GM12892 (cell line): ENCODE measurements around the gene DES.
A peak's percentile ranks its signal among the peaks of the same experiment; 100 is the strongest.

Experiments
- DNase-seq: peaks from one replicate; pipeline ENCODE4 v3.0.0; 2011; ENCODE audit not compliant: insufficient read length
- FAIRE-seq: peaks from 2 replicates; lab custom pipeline; 2011; peaks lifted over from hg19 to GRCh38; lab: Jason Lieb, UNC
- POLR2A ChIP-seq: IDR thresholded peaks from 2 replicates; pipeline ENCODE4 v1.6.1; 2011; ENCODE audit warnings: low read depth, low read length, control low read depth
- POLR2AphosphoS5 ChIP-seq: IDR thresholded peaks from 2 replicates; pipeline ENCODE4 v1.6.1; 2011; ENCODE audit warnings: low read depth, low read length, control low read depth
- TAF1 ChIP-seq: IDR thresholded peaks from 2 replicates; pipeline ENCODE4 v1.6.1; 2011; ENCODE audit warnings: low read depth, mild to moderate bottlenecking, control low read depth, low read length, borderline replicate concordance

The DES gene

DNA sequence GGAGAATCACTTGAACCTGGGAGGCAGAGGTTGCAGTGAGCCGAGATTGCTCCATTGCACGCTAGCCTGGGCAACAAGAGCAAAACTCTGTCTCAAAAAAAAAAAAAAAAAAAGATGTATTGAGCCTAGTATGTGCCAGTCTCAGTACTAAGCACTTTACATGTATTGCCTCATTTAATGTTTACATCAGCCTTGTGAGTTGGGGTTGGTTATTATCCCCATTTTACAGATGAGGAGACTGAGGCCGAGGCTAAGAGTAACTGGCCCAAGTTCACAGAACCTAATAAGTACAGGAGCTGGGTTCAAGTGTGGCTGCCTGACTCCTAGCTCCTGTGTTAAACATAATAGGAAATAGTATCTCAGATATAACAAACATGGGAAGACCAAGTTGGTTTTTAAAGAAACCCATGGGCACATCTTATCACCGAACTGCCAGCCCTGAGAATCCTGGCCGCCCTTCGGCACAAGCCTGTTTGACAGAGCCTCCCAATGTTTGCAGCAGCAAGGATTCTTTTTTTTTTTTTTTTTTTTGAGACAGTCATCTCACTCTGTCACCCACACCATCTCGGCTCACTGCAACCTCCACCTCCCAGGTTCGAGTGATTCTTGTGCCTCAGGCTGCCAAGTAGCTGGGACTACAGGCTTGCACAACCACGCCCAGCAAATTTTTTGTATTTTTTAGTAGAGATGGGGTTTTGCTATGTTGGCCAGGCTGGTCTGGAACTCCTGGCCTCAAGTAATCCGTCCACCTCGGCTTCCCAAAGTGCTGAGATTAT lies 56.3 kb downstream of the DES start:
- no peak for DNase-seq
- no peak for TF ChIP-seq POLR2AphosphoS5
- TF ChIP-seq TAF1: no peak
- TF ChIP-seq POLR2A: no peak
- no peak for FAIRE-seq

DNA sequence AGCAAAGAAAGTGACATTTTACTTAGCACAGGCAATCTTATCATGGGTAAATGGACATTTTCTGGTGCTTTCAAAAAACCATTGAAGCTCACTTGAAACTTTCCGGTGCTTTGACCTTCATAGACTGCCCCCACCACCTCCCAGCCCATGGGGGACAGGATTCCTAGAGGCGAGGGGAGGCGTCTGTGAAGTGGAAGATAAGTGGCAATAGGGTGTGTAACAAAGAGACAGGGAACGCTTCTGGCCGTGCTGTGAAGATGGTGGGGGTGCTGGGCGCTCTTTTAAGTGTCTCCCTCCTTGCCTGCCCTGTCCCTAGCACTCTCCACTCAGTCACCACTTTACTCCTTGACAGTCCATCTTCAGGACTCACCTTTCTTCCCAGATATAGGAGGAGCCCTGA lies 57.1 kb downstream of the DES start:
- no peak for FAIRE-seq
- DNase-seq: no peak
- no peak for TF ChIP-seq POLR2A
- no peak for TF ChIP-seq TAF1
- TF ChIP-seq POLR2AphosphoS5: no peak

DNA sequence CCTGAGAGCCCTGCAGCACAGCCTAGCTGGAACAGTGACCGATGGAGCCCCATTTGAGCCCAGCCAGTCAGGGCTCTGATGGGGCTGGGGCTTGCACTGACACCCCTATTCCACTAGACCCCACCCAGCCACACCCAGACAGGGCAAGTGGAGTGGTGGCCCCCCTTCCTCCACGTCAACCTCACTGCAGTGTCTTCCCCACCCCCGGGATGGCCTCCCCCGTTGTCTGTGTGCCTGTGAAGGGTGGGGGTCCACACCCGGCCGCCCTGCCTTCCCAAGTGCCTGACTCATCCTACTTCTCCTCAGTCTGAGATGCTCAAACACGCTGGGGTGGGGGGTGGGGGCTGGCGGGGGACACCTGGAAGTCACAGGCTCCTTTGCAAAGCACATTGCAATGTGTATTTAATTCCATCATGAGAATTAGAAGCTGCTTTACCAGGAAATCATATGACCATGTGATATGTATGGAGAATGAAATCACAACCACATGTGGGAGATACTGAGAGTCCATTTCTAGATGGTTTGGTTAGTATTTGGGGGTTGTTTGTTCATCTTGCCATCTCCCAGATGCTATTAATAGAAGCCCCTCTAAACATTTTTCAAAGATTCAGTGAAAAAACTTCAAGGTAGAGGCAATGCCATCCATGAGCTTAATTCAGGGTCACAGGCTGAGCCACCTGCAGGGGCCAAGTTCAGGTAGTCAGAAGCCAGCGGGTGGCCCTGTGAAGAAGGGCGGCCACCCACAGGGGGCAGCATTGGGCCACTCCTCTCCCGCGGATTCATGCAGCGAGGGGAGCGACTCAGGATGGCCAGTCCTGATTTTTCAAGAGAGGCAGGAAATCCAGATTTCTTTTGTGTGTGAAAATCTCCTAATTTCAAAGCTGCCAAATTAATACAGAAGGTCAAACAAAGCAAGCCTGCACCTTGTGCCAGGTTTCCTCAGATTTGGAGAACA lies 57.8 kb downstream of the DES start:
- TF ChIP-seq TAF1 (no peak), POLR2AphosphoS5 (no peak), POLR2A (no peak)
- DNase-seq (peak; percentile 57), FAIRE-seq (no peak)
